Stimulated activated CD4-positive, alpha-beta T cell treated with anti-CD3 and anti-CD28 coated beads, Interleukin-12 subunit alpha, Interleukin-12 subunit beta, amount 100 ng/mL, for 4 hours (primary cell): ENCODE measurements around the gene BMPER.
"Not testable (repeated sequence)": the region's sequence is repeated elsewhere in the genome, so short reads cannot be mapped to it uniquely, and the experiment has no call there.

ENCODE experiments used
- DNase-seq: peaks from one replicate; pipeline ENCODE4 v3.0.0-alpha.2; 2020

Gene BMPER

GRCh38 chr7:34153656-34154270 lies 248.4 kb downstream of the BMPER start:
- DNase-seq = no peak

GRCh38 chr7:34155220-34155908 lies 250.0 kb downstream of the BMPER start:
- no peak for DNase-seq

GRCh38 chr7:34156336-34156735 lies 251.0 kb downstream of the BMPER start:
- DNase-seq = no peak

GRCh38 chr7:34157137-34157536 lies 251.8 kb downstream of the BMPER start:
- no peak for DNase-seq

DNA sequence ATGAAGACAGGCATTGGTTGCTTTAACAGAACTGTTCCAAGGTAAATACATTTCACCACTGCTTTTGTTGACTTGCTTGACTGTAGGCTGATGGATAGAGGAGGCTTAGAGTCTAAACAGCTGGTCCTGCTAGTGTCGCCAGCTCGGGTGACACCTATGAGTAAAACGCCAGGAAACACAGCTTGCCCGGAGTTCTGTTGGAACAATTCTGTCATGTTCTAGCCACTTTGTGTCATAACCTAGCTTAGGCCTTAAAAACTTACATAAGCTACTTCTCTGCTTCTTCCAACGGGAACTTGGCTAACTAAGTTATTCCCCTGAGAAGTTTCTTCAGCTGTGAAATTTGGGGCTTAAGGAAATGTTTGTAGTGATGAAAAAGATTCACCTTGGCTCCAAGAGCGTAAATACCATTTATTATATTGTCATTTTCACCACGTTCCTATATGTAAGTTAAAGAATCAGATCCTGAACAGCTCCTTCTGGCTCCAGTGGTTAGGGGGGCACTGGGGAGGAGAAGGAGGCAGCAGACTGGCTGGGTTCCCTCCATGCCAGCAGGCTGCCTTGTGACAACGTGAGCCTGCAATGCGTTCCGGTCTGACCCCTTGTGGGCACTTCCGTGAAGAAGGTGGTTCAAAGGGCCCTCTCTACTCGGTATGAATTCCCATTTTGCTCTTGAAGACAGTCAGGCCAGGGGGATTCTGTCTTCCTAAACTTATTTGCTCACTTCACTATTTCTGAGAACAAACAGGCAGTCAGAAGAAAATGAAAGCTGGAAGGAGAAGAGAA lies 253.2 kb downstream of the BMPER start:
- no peak for DNase-seq

GRCh38 chr7:34160261-34160752 lies 255.0 kb downstream of the BMPER start:
- no peak for DNase-seq

- no peak for DNase-seq
Observed at GRCh38 chr7:34162027-34162565, 256.8 kb downstream of the BMPER start.

DNA sequence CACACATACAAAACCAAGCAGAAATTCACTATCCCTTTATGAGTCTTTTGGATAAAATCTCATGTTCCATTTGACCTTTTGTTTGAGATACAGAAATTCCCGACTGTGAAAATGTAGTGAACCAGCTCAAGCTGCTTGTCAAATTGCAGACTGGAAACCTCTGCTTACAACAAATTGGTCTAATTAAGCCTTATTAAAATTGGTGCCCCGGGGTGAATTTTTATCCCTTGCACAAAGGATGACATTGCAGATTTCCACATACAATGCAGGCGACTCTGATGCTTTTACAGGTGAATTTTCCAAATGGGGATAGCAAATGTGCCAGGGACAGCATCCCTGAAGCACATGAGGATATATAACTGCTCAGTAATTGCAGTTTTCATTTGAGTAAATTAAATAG lies 257.3 kb downstream of the BMPER start:
- DNase-seq = no peak

- no peak for DNase-seq
Observed at GRCh38 chr7:34163956-34164355, 258.6 kb downstream of the BMPER start.

DNA sequence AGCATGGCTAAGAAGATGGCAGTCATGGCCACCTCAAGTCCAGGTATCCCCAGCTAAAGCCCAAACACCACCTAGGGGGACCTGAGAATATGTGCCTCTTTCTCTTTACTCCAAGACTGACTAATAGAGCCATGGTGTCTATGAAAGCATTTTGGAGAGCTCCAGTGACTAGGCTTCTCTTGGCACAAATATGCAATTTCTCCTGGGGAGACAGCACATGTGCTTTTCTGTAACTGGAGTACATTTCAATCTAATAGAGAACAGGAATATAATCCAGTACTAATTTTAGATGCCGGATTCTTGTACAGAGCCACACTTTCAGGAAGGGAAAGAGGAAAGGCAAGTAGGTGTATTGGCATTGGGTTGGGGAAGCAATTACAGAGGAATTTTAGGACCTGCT lies 260.1 kb downstream of the BMPER start:
- no peak for DNase-seq

DNA sequence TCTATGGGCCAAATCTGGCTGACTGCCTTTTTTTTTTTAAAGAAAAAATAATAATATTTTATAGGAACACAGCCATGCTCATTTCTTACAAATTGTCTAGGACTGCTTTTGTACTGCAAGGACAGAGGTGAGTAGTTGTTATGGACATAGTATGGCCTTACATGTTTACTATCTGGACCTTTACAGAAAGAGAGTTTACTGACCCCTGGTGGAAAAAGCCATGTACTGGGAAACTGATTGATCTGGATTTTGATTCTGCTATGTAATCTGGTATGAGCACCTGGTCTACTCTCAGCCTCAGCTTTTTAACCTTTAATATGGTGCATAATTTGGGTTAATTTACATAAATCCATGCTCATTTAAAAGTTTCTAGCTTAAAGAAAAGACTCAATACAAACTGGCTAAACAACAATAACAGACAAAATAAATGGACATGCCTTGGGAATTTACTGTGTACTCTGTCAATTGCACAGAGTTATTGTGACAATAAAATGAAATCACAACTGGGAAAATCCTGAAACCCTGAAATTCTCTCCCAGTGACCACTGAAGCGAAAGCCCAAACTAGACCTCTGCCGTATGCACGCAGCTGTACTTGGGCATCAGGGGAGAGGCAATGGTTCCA lies 260.7 kb downstream of the BMPER start:
- no peak for DNase-seq

- DNase-seq = no peak
Observed at GRCh38 chr7:34168013-34168412, 262.7 kb downstream of the BMPER start.

DNA sequence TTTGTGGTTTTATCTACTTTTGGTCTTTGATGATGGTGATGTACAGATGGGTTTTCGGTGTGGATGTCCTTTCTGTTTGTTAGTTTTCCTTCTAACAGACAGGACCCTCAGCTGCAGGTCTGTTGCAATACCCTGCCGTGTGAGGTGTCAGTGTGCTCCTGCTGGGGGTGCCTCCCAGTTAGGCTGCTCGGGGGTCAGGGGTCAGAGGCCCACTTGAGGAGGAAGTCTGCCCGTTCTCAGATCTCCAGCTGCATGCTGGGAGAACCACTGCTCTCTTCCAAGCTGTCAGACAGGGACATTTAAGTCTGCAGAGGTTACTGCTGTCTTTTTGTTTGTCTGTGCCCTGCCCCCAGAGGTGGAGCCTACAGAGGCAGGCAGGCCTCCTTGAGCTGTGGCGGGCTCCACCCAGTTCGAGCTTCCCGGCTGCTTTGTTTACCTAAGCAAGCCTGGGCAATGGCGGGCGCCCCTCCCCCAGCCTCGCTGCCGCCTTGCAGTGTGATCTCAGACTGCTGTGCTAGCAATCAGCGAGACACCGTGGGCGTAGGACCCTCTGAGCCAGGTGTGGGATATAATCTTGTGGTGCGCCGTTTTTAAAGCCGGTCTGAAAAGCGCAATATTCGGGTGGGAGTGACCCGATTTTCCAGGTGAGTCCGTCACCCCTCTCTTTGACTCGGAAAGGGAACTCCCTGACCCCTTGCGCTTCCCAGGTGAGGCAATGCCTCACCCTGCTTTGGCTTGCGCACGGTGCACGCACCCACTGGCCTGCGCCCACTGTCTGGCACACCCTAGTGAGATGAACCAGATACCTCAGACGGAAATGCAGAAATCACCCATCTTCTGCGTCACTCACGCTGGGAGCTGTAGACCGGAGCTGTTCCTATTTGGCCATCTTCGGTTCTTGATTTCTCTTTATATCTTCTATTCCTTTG lies 269.6 kb downstream of the BMPER start:
- not testable (repeated sequence) for DNase-seq

DNA sequence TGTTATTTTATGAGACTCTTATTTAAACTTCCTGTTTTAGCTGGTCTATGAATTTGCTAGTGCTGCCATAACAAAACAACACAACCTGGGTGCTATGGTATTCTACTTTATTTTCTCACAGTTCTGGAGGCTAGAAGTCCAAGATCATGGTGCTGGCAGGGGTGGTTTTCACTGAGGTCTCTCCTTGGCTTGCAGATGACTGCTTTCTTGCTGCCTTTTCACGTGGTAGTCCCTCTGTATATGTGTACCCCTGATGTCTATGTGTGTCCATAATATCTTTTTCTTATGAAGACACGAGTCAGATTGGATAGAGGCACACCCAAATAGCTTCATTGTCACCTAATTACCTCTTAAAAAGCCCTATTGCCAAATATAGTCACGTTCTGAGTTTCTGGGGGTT lies 270.5 kb downstream of the BMPER start:
- DNase-seq = no peak

GRCh38 chr7:34177476-34177875 lies 272.1 kb downstream of the BMPER start:
- no peak for DNase-seq

- no peak for DNase-seq
Observed at GRCh38 chr7:34181271-34181958, 276.1 kb downstream of the BMPER start.

DNA sequence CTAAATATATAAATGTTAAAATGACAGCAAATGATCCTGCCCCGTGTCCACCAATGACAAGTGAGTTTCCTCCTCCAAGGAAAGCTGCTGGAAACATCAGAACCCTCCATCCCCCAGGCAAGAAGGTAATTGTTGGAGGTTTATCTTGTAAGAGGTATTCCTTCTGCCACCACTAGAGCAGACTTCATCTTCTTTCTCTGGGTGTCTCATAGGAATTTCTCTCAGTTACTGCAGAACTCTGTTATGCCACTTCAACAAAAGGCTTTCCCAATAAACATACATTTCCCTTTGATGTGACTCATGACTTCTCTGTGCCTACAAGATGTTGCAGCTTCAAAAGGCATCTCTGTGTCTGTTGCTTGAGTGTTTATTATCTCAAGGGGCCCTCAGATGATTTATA lies 279.1 kb downstream of the BMPER start:
- no peak for DNase-seq

- DNase-seq = no peak
Observed at GRCh38 chr7:34187798-34188307, 282.5 kb downstream of the BMPER start.

GRCh38 chr7:34189031-34189430 lies 283.7 kb downstream of the BMPER start:
- DNase-seq = no peak

DNA sequence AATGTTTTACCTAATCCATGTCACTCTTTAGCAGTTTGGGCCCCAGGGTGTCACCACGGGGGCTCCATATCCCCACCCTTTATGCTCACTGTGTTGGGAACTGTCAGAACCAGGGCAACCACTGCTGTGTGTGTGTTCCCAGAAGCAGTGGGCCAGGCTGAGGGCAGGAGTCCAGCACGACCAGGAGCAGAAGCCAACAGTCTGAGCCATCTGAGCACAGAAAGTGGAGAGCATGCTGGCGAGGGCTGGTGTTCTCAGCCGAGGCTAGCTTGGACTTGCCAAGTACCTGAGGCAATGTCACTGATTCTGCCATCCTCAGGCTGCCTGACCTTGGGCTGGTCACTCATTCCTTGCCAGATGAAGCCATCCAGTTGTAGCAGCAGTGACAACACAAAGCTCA lies 285.0 kb downstream of the BMPER start:
- DNase-seq = no peak

DNA sequence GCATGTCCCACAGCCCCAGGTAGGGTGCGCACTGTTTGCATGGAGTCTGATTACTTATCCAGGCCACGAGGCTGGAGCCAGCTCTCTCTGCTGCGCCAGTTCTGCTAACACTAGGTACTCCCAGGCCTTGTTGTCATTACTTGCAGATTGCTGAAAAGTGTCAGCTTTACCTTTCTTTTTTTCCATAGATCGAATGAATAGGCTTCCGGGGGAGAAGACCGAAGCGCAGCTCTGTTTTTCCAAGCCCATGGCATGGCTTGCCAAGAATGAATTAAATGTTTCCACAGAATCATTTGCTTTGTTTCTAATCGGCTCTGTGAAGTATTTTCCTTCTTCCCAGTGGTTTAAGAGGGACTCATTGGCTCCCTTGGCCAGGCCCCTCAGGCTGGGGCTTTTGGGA lies 285.8 kb downstream of the BMPER start:
- DNase-seq = no peak
